Hematopoietic multipotent progenitor cell (in vitro differentiated cells): Measurements from ENCODE around the gene HEPN1. TPM values are rescaled to one million over a fixed set of nuclear protein-coding genes. Genes with fewer than 3 reads are reported as not detected.
A peak's percentile ranks its signal among the peaks of the same experiment; 100 is the strongest.
"Not testable (repeated sequence)": the region's sequence is repeated elsewhere in the genome, so short reads cannot be mapped to it uniquely, and the experiment has no call there.

Source experiments
- DNase-seq, 3 donors: peaks; one replicate each; pipeline ENCODE4 v3.0.0-alpha.2; 2011 to 2015; ENCODE audit warnings: low read depth in 2 of 3, low spot score in 2 of 3
- total RNA-seq: library from RNA; depleted of rRNA; stranded (reverse); fragments of >200 nt; gene quantifications from one replicate; pipeline ENCODE4 v1.2.3, GENCODE V29; 2012

The HEPN1 gene
- total RNA-seq, 1 donor: not detected

DNA sequence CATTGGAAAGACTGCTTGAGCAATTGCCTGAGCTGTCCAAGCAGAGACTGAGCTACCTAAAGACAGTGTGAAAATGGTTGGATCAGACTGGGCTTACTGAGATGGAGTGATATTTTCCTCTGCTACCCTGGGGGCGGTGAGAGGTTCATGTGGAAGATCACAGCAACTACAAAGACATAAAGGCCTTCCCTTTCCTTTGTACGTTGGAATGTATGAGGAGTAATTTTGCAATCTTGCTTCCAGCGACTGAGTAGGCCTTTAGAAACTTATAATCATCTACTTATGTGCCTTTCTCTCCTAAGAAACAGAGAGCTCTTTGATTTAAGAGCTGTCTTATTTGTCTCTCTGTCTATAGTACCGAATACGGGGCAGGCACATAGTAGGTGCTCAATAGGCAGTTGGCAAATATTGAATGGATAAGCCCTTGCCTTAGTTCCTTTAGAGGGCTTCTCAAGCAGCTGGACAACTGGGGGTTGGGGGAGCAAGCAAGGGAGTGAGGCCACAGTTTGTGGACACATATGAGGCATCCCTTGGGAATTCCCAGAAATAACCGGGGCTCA lies 19.2 kb downstream of the HEPN1 start:
- DNase-seq: no peak

DNA sequence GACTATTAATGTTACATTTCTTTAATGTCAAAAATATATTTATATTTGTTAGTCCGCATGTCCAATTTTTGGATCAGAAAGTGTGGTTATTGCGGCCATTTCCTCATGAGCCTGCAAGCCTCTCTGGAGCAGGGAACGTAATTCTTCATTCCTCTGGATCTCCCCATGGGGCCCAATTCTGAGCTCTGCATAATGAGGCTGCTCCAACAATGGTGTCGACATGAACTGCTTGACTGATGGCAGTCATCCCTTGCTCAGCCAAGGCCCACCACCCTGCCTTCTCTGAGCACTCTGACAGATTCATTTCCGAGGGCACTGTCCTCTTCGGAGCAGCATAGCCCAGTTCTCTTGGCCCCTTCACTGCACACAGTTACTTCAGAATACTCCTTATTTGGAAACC lies 19.9 kb downstream of the HEPN1 start:
- DNase-seq: no peak

DNA sequence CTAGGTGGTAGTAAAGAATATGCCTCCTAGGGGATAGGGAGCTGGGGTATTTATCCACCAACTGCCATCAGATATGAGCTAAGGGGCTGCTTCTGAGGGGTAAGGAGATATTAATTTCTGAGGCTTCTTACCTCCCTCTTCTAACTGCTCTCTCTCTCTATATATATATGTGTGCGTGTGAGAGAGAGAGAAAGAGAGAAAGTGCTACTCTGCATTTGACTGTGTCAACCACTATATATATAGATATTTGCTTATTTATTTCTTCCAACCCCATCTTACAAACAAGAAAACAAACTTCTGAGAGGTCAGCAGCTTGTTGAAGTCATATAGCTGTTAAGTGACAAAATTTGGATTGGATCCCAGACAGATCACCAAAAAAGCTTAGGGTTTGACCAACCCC lies 22.7 kb downstream of the HEPN1 start:
- DNase-seq: no peak

DNA sequence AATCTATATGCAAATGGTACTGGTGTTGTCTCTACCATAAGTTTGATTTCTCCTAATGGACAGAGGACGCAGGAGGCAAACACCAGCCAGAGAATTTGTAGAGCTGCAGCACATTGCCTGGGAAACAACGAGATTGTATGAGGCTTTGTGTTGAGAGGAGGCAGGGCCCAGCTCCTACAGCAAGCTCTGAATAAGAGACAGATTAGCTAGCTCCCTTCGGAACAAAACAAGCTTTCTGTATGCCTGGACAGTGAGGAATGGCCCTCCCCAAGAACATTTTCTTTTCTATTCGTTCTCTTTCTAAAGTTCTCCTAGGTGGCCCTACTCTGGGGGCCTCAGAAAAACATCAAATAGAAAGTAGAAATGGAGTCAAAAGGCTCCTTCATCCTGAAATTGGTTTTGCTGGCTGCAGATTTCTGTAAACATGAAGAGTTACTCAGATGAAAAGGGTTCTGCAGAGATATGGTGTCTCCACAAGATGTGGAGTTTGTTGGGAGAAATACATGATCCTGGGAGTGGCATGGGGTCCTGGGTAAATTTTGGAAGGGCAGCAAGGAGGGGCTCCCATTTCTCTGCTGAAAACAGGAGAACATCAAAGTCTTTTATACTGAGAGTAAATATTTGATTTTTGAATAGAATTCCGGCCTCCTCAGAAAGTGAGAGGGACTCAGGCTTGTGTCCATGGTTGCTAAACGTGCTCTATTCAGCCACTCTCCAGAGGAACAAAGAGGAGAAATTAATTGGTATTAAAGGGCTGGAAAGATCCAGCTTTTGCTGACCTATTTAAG lies 23.6 kb downstream of the HEPN1 start:
- no peak for DNase-seq

DNA sequence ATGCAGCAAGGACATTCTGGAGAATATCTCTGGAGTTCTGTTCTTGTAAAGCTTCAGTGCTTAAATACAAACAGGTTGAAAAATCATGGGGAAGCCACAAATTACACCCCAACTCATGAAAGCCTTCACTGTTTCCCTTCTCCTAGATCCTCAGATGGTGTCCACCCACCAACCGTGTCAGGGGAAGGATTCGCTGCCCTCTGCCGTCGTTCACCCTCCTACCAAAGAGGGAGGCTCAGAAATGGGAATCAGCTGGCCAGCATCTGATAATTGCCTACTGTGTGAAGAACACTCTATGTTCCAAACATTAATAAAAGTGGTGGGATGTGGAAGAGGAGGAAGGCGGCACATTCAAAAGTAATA lies 24.2 kb downstream of the HEPN1 start:
- no peak for DNase-seq

DNA sequence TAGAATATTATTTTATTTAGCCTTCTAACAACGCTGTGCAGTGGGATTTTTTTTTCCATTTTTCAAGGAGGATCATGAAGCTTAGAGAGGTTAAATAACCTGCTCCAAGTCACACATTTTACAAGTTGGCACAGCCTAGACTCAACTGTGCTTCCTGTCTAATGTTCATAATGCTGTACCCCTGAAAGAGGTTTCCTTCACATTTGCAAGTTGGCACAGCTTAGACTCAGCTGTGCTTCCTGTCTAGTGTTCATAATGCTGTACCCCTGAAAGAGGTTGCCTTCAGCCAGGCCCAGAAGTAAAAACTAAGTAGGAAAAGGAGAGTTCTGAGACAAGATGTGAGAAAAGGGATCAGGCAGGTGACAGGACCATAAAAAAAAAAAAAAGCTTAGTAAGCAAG lies 24.7 kb downstream of the HEPN1 start:
- DNase-seq: no peak

DNA sequence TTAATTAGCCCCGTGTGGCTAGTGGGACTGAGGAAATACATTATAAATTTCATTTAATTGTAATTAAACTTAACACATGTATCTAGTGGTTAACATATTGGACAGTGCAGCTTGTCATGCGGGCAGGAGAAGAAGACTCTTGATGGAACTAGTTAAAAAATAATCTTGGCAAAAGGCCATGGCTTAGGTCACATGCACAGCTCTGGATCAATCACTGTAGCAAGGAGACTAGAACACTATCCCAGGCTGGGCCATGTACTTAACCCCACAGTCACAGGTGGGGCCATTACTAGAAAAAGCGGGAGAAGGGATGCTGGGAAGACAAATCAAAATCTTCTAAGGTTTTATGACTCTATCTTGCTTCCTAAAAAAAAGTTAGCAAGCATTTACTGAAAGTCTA lies 25.5 kb downstream of the HEPN1 start:
- no peak for DNase-seq

DNA sequence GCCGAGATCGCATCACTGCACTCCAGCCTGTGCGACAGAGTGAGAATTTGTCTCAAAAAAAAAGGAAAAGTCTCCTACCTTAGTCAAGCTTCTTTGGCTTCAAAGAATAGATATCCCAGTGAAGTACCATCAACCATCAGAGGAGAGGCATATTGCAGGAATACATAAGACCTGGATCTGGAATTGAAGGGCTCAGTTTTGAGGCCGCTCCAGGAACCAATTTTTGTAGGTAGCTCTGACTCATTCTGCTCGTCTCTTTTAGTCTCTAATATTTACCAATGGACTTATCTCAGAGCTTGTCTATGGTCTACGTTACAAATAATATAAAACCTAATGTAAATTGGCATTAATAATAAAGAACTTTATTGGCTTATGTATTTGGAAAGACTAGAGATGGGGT lies 26.8 kb downstream of the HEPN1 start:
- no peak for DNase-seq

DNA sequence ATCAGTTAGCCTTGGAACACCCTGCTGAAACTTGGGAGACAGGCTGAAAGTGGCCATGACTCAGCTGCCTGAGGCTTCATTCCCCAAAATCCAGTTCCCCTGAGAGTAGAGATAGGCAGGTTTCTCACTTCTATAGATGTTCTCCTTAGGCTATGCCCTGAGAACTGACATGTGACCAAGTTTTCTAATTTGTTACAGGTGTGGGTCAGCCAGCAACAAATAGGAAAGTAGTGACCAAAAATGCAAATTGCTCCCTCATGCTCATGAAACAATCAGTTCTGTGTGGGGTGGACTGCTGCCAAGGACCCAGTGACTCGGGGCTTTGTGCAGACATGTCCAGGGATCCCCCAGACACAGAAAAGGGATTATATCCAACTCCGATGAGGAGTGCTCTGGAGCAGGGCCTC lies 27.7 kb downstream of the HEPN1 start:
- DNase-seq: no peak

DNA sequence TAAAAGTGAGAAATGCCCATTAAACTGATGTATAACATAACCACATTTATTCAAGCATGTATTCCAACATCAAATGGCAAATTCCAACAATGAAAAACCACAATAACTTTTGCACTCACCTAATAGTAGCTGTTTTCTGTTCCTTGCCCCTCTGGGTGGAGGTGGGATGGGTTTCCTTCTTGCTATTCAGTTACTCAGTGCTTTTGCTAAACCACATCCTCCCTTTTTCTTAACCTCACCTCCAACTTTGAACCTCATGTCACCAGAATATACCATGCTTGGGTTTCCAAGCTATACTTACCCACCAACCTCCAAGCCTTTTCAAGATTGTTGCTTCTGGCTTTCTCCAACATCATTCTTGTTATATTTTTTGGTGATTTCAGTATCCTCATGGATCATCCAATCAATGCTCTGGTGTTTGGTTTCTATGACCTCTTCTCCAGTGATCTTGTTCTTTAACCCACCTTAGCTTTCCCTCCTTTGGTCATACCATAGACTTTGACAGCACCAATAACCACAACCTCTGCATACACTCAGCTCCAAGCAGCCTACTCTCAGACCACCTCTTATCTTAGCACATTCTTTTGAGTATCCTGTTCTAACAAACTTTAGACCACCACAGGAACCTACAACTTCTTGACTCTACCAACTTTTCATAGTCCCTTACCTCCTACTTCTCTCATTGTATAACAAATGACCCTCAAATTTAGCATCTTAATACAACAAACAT lies 31.7 kb downstream of the HEPN1 start:
- DNase-seq: no peak

DNA sequence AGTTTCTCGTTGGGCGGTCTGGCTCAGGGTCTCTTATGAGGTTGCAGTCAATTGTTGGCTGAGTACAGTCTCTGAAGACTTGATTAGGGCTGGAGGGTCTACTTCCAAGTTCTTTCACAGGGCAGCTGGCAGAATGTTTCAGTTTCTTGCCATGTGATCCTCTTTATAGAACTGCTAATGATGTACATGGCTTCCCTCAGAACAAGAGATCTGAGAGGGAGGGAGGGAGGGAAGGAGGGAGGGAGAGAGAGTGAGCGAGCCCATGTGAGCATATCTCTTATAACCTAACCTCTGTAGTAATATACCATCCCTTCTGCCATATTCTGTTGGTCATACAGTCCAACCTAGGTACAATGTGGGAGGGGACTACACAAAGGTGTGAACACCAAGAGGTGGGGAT lies 32.3 kb downstream of the HEPN1 start:
- no peak for DNase-seq

DNA sequence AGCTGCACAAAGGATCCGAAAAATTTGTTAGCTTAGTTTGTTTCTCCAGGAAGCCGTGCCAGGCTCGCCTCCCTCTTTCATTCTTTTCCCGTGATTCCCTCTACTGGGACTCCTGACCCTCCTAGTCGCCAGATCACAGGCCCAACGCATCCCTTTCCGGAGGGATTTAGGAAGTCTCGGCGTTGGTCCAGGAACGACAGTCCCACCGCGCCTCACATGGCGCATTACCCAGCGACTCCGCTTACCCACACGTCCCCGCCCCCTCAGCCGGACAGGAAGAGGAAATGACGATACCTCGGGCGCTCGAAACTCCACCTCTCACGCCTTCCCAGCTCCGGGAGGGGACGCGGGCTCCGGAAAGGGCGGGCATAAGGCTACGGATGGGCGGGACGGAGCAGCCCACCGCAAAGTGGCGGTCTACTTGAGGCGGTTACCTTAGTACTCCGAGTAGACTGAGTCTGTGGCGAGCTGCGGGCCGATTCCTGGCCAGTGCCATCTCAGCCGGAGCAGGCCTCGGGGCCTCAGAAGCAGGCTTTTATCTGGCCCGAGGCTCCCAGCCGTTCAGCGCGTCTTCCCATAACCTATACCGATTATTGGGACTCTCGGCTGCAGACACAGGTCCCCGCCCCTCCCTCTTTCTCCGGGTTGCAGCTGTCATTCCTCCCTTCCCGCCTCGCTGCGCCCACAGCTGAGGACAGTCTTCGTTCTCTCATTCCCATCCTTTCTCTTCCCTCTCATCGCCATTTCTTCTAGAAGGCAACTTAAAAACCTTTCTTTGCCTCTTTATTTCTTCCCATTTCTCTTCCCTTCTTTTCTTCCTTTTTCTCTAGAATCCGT lies 34.9 kb downstream of the HEPN1 start, which contains the start of gene CCDC15:
TSS of gene CCDC15 (plus strand) at position 450 of the 837 bp plus-strand sequence. CDS start 531 bp downstream, outside the sequence.
- peak; percentile 83 to 97 (median 97) for DNase-seq

DNA sequence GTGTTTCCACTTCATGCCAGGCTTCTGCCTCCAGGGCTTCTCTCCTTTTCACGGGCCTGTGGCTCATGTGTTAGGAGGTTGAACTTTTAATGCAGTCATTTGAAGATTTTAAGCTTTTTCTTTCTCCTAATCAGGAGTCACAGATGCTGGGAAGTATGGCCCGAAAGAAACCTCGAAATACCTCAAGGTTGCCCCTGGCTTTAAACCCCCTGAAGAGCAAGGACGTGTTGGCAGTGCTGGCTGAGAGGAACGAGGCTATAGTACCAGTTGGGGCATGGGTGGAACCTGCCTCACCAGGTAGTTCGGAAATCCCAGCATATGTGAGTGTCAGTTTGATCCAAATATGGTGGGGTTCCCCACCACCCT lies 35.5 kb downstream of the HEPN1 start:
- no peak for DNase-seq

DNA sequence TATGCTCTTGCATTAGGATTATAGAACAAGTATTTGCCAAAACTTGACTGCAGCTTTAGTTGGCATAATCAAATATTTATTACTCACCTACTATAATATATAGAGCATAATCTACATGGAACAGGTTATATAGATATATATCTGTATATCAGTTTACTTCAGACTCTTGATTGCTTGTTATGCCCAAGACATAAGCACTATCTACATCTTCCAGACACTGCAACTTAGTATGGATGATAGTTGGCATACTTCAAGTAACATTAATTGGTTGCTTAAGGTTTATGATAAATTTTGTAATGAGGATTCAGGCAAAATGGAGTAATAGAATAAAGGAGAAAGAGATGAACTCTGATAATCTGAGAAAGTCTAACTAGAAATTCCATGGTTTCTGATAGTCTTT lies 36.0 kb downstream of the HEPN1 start:
- DNase-seq: no peak

DNA sequence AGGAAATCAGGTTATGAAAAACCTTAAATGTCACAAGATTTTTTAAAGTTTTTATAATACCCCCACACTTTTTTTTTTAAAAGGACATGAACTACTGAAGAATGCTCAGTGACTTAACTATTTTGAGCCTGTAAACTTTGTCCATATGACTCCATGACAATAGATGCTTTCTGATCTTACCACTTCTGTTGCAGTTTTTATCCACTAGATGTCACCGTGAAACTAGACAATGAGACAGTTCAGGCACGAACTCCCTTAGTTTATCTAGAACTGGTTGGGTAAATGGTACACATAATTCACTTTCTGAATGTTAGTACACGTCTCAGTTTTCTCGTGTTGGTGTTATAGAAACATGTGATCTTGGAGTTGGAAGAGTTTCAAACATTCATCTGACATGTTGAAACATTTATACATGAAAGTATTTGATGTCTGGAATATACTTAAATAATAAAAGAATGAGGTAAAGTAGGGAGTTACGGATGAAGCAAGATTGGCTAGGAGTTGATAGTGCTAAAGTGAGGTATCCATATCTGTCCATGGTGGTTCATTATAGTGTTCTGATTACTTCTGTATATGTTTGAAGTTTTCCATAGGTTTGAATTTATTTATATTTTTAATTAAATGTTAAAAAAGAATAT lies 43.0 kb downstream of the HEPN1 start:
- DNase-seq: peak; percentile 28 to 89 (median 67)

DNA sequence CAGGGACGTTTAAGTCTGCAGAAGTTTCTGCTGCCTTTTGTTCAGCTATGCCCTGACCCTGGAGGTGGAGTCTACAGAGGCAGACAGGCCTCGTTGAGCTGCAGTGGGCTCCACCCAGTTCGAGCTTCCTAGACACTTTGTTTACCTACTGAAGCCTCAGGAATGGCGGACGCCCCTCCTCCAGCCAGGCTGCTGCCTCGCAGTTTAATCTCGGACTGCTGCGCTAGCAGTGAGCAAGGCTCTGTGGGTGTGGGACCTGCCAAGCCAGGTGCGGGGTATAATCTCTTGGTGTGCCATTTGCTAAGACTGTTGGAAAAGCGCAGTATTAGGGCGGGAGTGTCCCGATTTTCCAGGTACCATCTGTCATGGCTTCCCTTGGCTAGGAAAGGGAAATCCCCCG lies 49.1 kb downstream of the HEPN1 start:
- not testable (repeated sequence) for DNase-seq
